Effector memory CD8-positive, alpha-beta T cell (primary cell): ENCODE measurements around the gene DEFB114.

Experiments
- ATAC-seq: fragments of 150-1000 bp; cut with Tn5 transposase; replicated peaks from 2 replicates; pipeline ENCODE4 v1.10.0; 2021; ENCODE audit warnings: mild to moderate bottlenecking, moderate library complexity
- DNase-seq, 3 experiments: peaks; one replicate each; pipeline ENCODE4 v3.0.0; 2021
- H3K27ac Mint-ChIP-seq, 2 donors: one replicate each; pipeline ENCODE4 v1.8.0; 2022; ENCODE audit warnings: mild to moderate bottlenecking in 2 of 2, mixed read lengths in 2 of 2, moderate library complexity in 2 of 2
- H3K27me3 Mint-ChIP-seq, 2 donors: one replicate each; pipeline ENCODE4 v1.8.0; 2022; ENCODE audit warnings: mixed read lengths in 2 of 2
- H3K36me3 Mint-ChIP-seq: one replicate; pipeline ENCODE4 v1.8.0; 2022; ENCODE audit warnings: mild to moderate bottlenecking, moderate library complexity, mixed read lengths; ENCODE audit not compliant: insufficient read depth
- H3K4me1 Mint-ChIP-seq, 2 donors: one replicate each; pipeline ENCODE4 v1.8.0; 2022; ENCODE audit warnings: low read depth in 2 of 2, mixed read lengths in 2 of 2
- H3K4me3 Mint-ChIP-seq, 2 donors: one replicate each; pipeline ENCODE4 v1.8.0; 2022; ENCODE audit warnings: mild to moderate bottlenecking in 2 of 2, mixed read lengths in 2 of 2, moderate library complexity in 2 of 2
- H3K9me3 Mint-ChIP-seq, 2 donors: one replicate each; pipeline ENCODE4 v1.8.0; 2022; ENCODE audit warnings: mixed read lengths in 2 of 2
- total RNA-seq, 9 experiments: gene quantifications; one replicate each; lab custom pipeline; 2026; lab: John Stamatoyannopoulos, UW

Gene DEFB114, protein sequence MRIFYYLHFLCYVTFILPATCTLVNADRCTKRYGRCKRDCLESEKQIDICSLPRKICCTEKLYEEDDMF
- total RNA-seq = 0 reads per million in 9 experiments

DNA sequence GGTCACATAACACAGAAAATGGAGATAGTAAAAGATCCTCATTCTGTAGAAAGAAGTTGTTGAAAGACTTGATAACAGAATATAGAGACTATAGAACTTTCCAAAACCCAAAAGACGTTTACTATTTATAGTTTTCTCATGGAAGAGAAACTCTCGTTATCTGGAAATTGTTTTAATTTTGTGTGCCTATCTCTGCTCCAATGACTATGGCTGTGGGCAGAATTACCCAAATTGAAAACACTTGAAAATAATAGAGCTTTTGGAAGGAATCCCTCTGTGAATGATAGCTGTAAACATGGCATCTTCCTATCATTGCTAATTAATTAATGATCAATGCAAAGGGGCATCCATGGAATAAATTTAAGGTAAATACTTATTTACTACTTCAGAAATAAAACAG is at the start of gene DEFB114:
Gene DEFB114, minus strand, starts transcription at position 101 of the 400 bp plus-strand sequence. Its CDS starts 59 bp downstream, at position 42.
- no peaks in the 10 kb centered on the region for H3K36me3 Mint-ChIP-seq
- no peaks in the 10 kb centered on the region for H3K4me1 Mint-ChIP-seq
- no peaks in the 10 kb centered on the region for H3K27me3 Mint-ChIP-seq
- peaks cover 3 to 8% of the 10 kb centered on the region in 2 donors for H3K9me3 Mint-ChIP-seq
- no peak within 1 kb of the TSS for H3K4me3 Mint-ChIP-seq
- ATAC-seq (no peak), DNase-seq (no peak)
- H3K27ac Mint-ChIP-seq = no peak within 1 kb of the TSS

DNA sequence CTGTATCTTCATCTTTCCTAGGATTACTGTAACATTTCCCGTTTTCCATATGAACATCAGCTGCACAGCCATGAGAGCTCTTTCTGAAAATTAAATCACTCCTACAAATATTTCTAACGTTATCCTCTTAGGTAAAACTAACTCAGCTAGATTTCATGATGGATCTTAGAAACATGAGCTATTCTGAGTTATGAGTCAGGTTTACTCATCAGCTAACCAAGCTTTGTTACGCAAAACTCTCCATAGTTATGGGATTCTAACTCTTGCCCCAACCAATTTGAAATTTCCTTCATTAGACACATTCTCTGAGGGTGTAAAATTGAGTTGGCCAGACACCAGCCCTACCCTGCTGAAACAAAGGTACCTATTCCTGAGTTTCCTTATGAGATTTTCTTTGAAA is 43.9 kb upstream of the DEFB114 start:
- Mint-ChIP-seq H3K9me3 (peaks cover 0 to 10% of the 10 kb centered on the region in 2 donors), H3K27me3 (no peaks in the 10 kb centered on the region), H3K4me1 (no peaks in the 10 kb centered on the region), H3K4me3 (no peak overlapping the region), H3K36me3 (no peaks in the 10 kb centered on the region), H3K27ac (no peak overlapping the region)
- no peak for ATAC-seq
- DNase-seq = no peak

DNA sequence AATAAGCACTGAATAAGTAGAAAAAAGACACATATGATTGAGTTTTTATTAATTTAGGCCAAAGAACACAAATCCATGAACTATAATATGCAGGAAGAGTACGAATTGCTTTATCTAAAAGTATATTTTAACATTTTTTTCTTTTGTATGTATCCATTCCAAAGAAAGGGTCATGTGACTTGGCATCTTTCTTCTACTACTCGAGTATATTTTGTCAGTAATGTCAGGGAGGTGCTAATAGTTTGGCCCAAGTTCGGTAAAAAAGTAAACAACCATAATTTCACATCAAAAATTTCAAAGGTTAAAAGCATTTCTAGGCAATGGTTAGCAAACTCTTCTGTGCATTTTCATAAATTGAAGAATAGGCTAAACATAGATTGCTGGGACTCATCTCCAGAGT is 39.2 kb upstream of the DEFB114 start:
- no peak overlapping the region for H3K27ac Mint-ChIP-seq

DNA sequence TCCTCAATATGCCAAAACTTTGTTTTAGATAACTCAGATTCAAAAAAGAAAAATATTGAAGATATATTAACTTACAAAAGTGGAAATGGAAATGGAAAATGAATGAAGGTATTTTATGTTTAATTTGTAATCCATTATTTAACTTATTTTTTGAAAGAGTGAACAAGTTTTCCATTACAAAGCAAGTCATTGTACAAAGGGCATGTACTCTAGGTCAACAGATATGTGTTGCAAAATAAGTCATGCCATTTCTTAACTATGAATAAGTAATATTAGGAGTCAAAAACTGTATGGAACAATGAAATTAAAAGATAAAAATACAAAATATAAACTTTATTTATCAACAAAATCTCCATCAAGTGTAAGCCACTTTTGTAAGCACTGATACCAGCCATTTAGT is 31.3 kb upstream of the DEFB114 start:
- Mint-ChIP-seq H3K9me3 (peaks cover 0 to 4% of the 10 kb centered on the region in 2 donors), H3K27ac (no peak overlapping the region), H3K4me3 (no peak overlapping the region), H3K27me3 (no peaks in the 10 kb centered on the region), H3K36me3 (no peaks in the 10 kb centered on the region), H3K4me1 (no peaks in the 10 kb centered on the region)
- DNase-seq (no peak), ATAC-seq (no peak)

More for the DNA sequence above, 39.2 kb upstream of the DEFB114 start:
- no peak for DNase-seq
- H3K9me3 Mint-ChIP-seq = peaks cover 10 to 21% of the 10 kb centered on the region in 2 donors
- H3K4me3 Mint-ChIP-seq = no peak overlapping the region
- ATAC-seq = no peak
- no peaks in the 10 kb centered on the region for H3K36me3 Mint-ChIP-seq
- H3K27me3 Mint-ChIP-seq = no peaks in the 10 kb centered on the region
- H3K4me1 Mint-ChIP-seq = no peaks in the 10 kb centered on the region

DNA sequence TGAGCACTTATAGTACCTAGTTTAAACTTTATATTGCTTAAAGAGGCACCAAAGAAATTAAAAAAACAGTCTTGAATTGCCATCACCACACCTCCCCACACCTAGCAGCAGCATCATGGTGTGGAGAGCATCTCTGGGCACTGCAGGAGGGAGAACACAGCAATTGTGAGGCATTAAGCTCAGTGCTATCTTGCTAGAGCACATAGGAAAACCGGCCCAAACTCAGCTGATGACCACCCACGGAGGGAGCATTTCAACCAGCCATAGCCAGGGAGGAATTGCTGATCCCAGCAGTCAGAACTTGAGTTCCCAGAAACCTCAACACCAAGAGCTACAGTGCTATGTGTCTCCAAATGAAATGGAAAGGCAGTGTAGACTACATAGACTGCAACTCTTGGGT is 24.9 kb upstream of the DEFB114 start:
- ATAC-seq (no peak), DNase-seq (no peak)
- no peak overlapping the region for H3K27ac Mint-ChIP-seq
- H3K4me1 Mint-ChIP-seq = no peaks in the 10 kb centered on the region
- no peaks in the 10 kb centered on the region for H3K27me3 Mint-ChIP-seq
- H3K36me3 Mint-ChIP-seq = no peaks in the 10 kb centered on the region
- H3K9me3 Mint-ChIP-seq = peaks cover 0 to 9% of the 10 kb centered on the region in 2 donors
- no peak overlapping the region for H3K4me3 Mint-ChIP-seq

DNA sequence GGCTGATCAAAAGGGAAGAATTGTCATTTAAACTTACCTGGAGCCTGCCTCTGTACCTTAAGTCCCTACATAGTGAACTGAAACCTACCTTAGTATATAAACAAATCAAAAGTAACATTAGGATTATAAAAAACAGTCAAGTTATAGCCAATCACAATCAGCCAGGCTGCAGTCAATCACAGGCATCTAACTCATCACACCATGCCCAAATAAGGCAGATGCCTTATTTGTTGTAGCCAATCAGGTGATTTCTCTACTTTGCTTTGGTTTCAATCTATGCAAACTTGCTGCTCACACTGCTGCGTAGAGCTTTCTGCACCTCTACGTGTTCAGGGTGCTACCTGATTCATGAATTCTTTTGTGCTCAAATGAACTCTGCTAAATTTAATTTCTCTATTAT is 23.8 kb upstream of the DEFB114 start:
- Mint-ChIP-seq H3K9me3 (peaks cover 0 to 9% of the 10 kb centered on the region in 2 donors), H3K4me3 (no peak overlapping the region), H3K27me3 (no peaks in the 10 kb centered on the region), H3K4me1 (no peaks in the 10 kb centered on the region), H3K36me3 (no peaks in the 10 kb centered on the region), H3K27ac (no peak overlapping the region)
- DNase-seq = no peak
- ATAC-seq = no peak

DNA sequence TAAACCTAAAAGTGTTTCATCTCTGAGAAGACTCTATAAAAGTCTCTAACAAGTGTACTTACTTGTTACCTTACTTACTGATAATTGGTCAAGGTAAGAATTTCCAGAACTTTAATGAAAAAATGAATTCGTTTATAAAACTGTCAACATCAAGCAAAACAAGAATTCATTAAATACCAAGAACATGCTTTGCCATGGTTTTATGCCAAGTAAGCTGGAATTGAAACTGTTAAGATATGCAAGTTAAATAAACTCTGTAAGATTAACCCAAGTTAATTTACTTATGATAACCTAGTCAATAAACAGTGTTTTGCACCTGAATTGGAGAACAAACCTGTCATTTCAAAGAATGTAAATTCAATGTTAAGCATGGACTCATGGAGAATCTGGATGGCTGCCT is 22.6 kb upstream of the DEFB114 start:
- DNase-seq = no peak
- Mint-ChIP-seq H3K36me3 (no peaks in the 10 kb centered on the region), H3K4me1 (no peaks in the 10 kb centered on the region), H3K4me3 (no peak overlapping the region), H3K27ac (no peak overlapping the region), H3K9me3 (peaks cover 0 to 13% of the 10 kb centered on the region in 2 donors), H3K27me3 (no peaks in the 10 kb centered on the region)
- ATAC-seq = no peak

DNA sequence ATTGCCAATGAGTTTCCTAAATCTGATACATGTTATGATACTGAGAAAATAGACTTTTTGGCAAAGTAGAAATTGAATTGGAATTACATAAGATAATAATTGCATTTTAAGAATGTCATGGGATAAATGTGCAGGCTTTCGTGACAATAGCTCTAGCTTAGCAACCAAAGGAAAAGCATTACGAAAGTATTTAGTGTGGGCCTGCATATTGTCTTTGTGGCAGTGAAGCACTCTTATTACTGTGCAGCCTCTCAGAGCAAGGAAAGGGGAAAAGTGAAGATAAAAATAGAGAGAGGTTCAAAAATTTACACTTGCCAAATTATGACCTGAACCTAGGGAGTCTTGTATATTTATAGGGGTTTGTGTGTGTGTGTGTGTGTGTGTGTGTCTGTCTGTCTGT is 18.1 kb upstream of the DEFB114 start:
- H3K4me1 Mint-ChIP-seq = no peaks in the 10 kb centered on the region
- no peaks in the 10 kb centered on the region for H3K36me3 Mint-ChIP-seq
- DNase-seq = no peak
- H3K27ac Mint-ChIP-seq = no peak overlapping the region
- no peak overlapping the region for H3K4me3 Mint-ChIP-seq
- peaks cover 6 to 7% of the 10 kb centered on the region in 2 donors for H3K9me3 Mint-ChIP-seq
- no peaks in the 10 kb centered on the region for H3K27me3 Mint-ChIP-seq
- ATAC-seq = no peak

DNA sequence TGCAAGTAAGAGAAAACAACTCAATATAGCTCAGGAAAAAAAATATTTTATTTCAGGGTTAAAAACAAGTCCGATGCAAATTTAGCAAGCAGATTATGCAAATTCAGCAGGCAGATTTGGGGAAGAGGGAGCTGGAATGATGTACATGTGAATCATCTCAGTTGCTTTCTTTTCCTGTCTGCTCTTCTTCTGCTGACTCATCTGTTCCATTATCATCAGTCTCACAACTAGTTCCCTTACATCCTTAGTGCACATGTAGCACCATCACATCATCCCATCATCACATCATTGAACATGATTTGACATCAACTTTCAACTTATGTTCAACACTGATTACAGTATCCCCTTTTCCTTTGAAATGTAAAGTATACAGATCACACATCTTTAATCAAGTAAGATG is 16.9 kb upstream of the DEFB114 start:
- Mint-ChIP-seq H3K9me3 (peaks cover 6 to 9% of the 10 kb centered on the region in 2 donors), H3K36me3 (no peaks in the 10 kb centered on the region), H3K27me3 (no peaks in the 10 kb centered on the region), H3K4me1 (no peaks in the 10 kb centered on the region), H3K4me3 (no peak overlapping the region), H3K27ac (no peak overlapping the region)
- no peak for DNase-seq
- no peak for ATAC-seq

DNA sequence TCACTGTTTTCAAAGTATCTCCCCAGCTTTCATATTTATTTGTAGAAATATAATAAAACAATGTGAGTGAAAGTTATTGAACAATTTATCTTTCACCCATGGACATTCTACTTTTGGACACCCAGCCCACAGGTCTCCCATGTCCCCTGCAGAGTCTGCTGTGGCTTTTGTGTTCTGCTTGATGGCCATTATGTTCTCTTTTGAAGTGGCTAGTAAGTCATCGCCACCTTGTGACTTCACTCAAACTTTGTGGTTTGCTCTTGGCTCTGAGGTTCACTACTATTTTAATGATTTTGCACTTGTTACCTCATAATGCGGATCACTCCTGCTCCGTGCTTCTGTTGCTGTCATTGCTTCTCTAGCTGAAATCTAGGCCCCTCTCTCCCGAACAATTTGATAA is 15.6 kb upstream of the DEFB114 start:
- no peak for ATAC-seq

DNA sequence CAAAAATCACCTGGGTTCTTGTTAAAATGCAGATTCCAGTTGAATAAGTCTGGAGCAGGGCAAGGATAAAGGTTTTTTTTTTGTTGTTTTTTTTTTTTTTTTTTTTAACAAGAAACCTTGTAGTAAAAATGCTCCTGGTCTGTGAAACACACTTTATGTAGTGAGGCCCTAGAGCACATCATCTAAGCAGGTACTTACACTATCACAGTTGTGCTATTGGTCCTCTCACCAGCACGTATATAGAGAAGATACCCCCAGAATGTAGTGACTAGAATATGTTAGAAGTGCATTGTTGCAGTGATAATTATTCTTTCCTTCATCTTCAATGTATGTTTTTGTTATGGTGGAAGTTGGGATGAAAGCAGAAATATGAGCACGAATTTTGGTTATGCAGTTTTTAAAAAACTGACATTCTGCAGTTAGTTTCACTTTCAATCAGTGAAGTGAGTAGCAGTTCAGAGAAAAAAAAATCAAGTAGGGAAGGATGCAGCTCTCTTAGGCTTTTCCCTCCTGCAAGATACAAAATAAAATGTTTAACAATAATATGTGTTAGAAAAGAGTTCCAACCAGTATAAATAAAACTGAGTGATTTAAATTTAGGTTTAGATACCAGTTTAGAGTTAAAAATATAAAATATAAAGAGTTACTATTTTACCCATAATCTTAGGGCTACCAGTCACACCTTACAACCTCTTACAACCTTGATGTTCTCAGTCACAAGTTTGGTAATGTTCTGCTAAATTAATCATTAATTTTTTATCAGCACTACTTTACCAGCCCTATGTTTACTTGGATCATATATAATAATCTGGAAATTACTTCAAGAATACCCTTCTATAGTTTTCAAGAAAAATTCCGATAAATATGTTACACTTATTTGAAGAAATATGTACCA is 14.6 kb upstream of the DEFB114 start:
- Mint-ChIP-seq H3K27me3 (no peaks in the 10 kb centered on the region), H3K4me3 (no peak overlapping the region), H3K9me3 (peaks cover 6 to 10% of the 10 kb centered on the region in 2 donors), H3K36me3 (no peaks in the 10 kb centered on the region), H3K4me1 (no peaks in the 10 kb centered on the region), H3K27ac (no peak overlapping the region)
- no peak for ATAC-seq
- no peak for DNase-seq

More for the DNA sequence above, 15.6 kb upstream of the DEFB114 start:
- no peak overlapping the region for H3K27ac Mint-ChIP-seq
- H3K4me3 Mint-ChIP-seq = no peak overlapping the region
- peaks cover 6 to 10% of the 10 kb centered on the region in 2 donors for H3K9me3 Mint-ChIP-seq
- H3K4me1 Mint-ChIP-seq = no peaks in the 10 kb centered on the region
- DNase-seq = no peak
- H3K36me3 Mint-ChIP-seq = no peaks in the 10 kb centered on the region
- no peaks in the 10 kb centered on the region for H3K27me3 Mint-ChIP-seq

DNA sequence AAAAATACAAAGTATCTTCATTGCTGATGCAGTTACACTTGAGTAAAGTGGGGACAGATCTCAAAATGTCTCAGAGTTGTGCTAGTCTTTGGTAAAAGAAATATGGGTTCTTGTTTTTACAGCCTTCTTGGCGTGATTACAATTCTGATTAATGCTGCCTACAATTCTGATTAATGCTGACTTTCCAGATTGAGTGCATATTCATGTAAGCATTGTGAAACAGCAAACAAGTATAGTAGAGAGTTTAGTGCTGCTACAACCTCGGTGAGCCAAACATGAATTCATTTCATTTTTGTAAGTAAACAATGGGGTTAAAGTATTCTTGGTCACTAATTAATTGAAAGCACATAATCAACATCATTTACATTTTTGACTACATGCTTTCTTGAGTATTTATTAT is 5.6 kb upstream of the DEFB114 start, which contains the start of gene DEFB113:
Gene DEFB113, minus strand, starts transcription at position 21 of the 400 bp plus-strand sequence. Its CDS starts 0 bp downstream, at position 21.
- no peak within 1 kb of the TSS for H3K27ac Mint-ChIP-seq
- H3K4me3 Mint-ChIP-seq = no peak within 1 kb of the TSS
- DNase-seq (no peak), ATAC-seq (no peak)
- no peaks in the 10 kb centered on the region for H3K36me3 Mint-ChIP-seq
- H3K9me3 Mint-ChIP-seq = peaks cover 1 to 8% of the 10 kb centered on the region in 2 donors
- no peaks in the 10 kb centered on the region for H3K27me3 Mint-ChIP-seq
- no peaks in the 10 kb centered on the region for H3K4me1 Mint-ChIP-seq

DNA sequence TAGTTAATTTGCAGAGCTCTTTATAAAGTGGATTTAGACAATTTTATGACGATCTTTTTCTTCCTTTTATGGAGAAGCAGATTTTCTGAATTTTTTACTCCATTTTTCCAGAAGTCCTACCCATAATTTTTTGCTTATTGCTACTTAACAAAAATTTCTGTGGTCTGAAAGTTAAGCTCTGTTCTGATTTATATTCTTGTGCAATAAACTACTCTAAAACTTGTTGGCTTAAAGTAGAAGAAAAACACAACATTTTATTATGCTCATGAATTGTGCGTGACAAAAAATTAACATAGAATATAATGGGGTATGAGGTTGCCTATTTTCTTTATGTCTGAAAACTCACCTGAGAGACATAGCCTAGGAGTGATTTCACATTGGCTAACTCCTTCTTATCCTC is 2.9 kb upstream of the DEFB114 start:
- ATAC-seq (no peak), DNase-seq (no peak)
- Mint-ChIP-seq H3K36me3 (no peaks in the 10 kb centered on the region), H3K27me3 (no peaks in the 10 kb centered on the region), H3K4me1 (no peaks in the 10 kb centered on the region), H3K27ac (no peak overlapping the region), H3K4me3 (no peak overlapping the region), H3K9me3 (peaks cover 3 to 8% of the 10 kb centered on the region in 2 donors)

DNA sequence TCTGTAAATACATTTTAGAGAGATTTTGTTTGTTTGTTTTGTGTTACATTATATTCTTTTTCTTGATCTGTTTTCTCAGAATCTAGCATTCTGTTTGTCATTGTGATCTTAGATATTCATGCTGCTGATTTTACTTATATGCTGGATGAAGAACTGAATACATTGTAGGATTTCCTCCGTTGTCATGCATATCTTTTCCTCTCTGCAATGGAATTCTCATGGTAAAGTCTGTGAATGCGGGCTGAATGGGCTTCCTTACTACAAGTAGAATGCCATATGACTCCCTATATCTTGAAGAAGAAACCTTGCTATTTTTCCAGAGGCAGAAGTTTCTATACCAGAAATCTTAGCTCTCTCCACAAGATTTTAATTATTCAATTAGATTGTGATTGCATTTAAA is 2.4 kb upstream of the DEFB114 start:
- no peak for DNase-seq
- ATAC-seq = no peak
- H3K4me1 Mint-ChIP-seq = no peaks in the 10 kb centered on the region
- no peaks in the 10 kb centered on the region for H3K36me3 Mint-ChIP-seq
- no peaks in the 10 kb centered on the region for H3K27me3 Mint-ChIP-seq
- H3K9me3 Mint-ChIP-seq = peaks cover 3 to 8% of the 10 kb centered on the region in 2 donors
- H3K4me3 Mint-ChIP-seq = no peak overlapping the region
- no peak overlapping the region for H3K27ac Mint-ChIP-seq
